Liver (tissue), 9 donors: Measurements from ENCODE around the gene NKX6-1. TPM values are rescaled to one million over a fixed set of nuclear protein-coding genes. Genes with fewer than 3 reads are reported as not detected.

Experiments used
- DNase-seq: peaks from one replicate; pipeline ENCODE4 v3.0.0-alpha.2; 2017; ENCODE audit warnings: low spot score
- H3K27ac ChIP-seq, 2 donors: one replicate each; pipeline ENCODE4 v1.7.0; 2013; ENCODE audit warnings: inconsistent platforms in 2 of 2, low read length in 2 of 2, control low read depth in 1 of 2, low read depth in 1 of 2, mild to moderate bottlenecking in 1 of 2
- H3K27me3 ChIP-seq, 4 donors: one replicate each; pipeline versions ENCODE4 v1.6.1 to v1.7.0; 2013; ENCODE audit warnings: low read length in 3 of 4, inconsistent platforms in 1 of 4, mild to moderate bottlenecking in 1 of 4, moderate library complexity in 1 of 4; ENCODE audit not compliant: control insufficient read depth in 4 of 4, insufficient read depth in 4 of 4
- H3K36me3 ChIP-seq, 4 donors: one replicate each; pipeline versions ENCODE4 v1.6.1 to v1.7.0; 2013; ENCODE audit warnings: low read length in 3 of 4, mild to moderate bottlenecking in 3 of 4, low read depth in 1 of 4, moderate library complexity in 1 of 4; ENCODE audit not compliant: control insufficient read depth in 4 of 4, insufficient read depth in 3 of 4
- H3K4me1 ChIP-seq, 4 donors: one replicate each; pipeline versions ENCODE4 v1.6.1 to v1.7.0; 2013; ENCODE audit warnings: low read length in 3 of 4, mild to moderate bottlenecking in 3 of 4, moderate library complexity in 1 of 4; ENCODE audit not compliant: control insufficient read depth in 4 of 4, insufficient read depth in 4 of 4
- H3K4me3 ChIP-seq, 3 donors: one replicate each; pipeline versions ENCODE4 v1.6.1 to v1.7.0; 2013; ENCODE audit warnings: low read length in 3 of 3, control low read depth in 1 of 3, low read depth in 1 of 3, mild to moderate bottlenecking in 1 of 3
- H3K9ac ChIP-seq, 2 donors: one replicate each; pipeline ENCODE4 v1.7.0; 2013; ENCODE audit warnings: low read length in 2 of 2, mild to moderate bottlenecking in 2 of 2, moderate library complexity in 2 of 2, control low read depth in 1 of 2, low read depth in 1 of 2
- H3K9me3 ChIP-seq, 4 donors: one replicate each; pipeline versions ENCODE4 v1.6.1 to v1.7.0; 2013; ENCODE audit warnings: low read length in 3 of 4; ENCODE audit not compliant: control insufficient read depth in 4 of 4
- EGR1 ChIP-seq, 2 donors: IDR thresholded peaks; 2 replicates each; pipeline ENCODE4 v1.6.1; 2016 to 2018; ENCODE audit warnings: antibody characterized with exemption in 2 of 2, low read depth in 2 of 2
- GABPA ChIP-seq, 2 donors: IDR thresholded peaks in 1 of 2; conservative IDR thresholded peaks in 1 of 2; 2 replicates each; pipeline ENCODE4 v1.6.1; 2016; ENCODE audit warnings: antibody characterized with exemption in 2 of 2, mild to moderate bottlenecking in 1 of 2, moderate library complexity in 1 of 2
- HNF4A ChIP-seq, 2 donors: conservative IDR thresholded peaks; 2 replicates each; pipeline ENCODE4 v1.6.1; 2016; ENCODE audit warnings: antibody characterized with exemption in 2 of 2, mild to moderate bottlenecking in 2 of 2
- HNF4G ChIP-seq: IDR thresholded peaks from 2 replicates; pipeline ENCODE4 v1.6.1; 2016; ENCODE audit warnings: antibody characterized with exemption
- JUND ChIP-seq, 2 donors: IDR thresholded peaks; 2 replicates each; pipeline ENCODE4 v1.6.1; 2016; ENCODE audit warnings: antibody characterized with exemption in 2 of 2
- NR2F2 ChIP-seq: IDR thresholded peaks from 2 replicates; pipeline ENCODE4 v1.6.1; 2016; ENCODE audit warnings: antibody characterized with exemption
- RAD21 ChIP-seq, 2 donors: IDR thresholded peaks; 2 replicates each; pipeline ENCODE4 v1.6.1; 2016; ENCODE audit warnings: antibody characterized with exemption in 2 of 2, mild to moderate bottlenecking in 2 of 2
- RXRA ChIP-seq, 2 donors: IDR thresholded peaks; 2 replicates each; pipeline ENCODE4 v1.6.1; 2017 to 2018; ENCODE audit warnings: antibody characterized with exemption in 2 of 2, mild to moderate bottlenecking in 1 of 2
- SP1 ChIP-seq: IDR thresholded peaks from 2 replicates; pipeline ENCODE4 v1.6.1; 2018; ENCODE audit warnings: antibody characterized with exemption, mild to moderate bottlenecking
- TAF1 ChIP-seq: conservative IDR thresholded peaks from 2 replicates; pipeline ENCODE4 v1.6.1; 2016; ENCODE audit warnings: antibody characterized with exemption, mild to moderate bottlenecking
- YY1 ChIP-seq: IDR thresholded peaks from 2 replicates; pipeline ENCODE4 v1.6.1; 2016; ENCODE audit warnings: antibody characterized with exemption, mild to moderate bottlenecking
- WGBS: extraction: QIAGEN DNeasy Blood & Tissue Kit; methylation state at CpG from one replicate; pipeline ENCODE4 v1.1.7; 2013; 5-methylcytosine and 5-hydroxymethylcytosine counted together
- polyA plus RNA-seq, 2 donors: library from polyadenylated mRNA; stranded (reverse) in 1 of 2; unstranded in 1 of 2; fragments of 200-250 nt in 1 of 2; fragments of >200 nt in 1 of 2; fragmentation: Nextera tagmentation in 1 of 2; extraction: Ambion mirVana in 1 of 2; gene quantifications; one replicate each; pipeline versions ENCODE4 v1.2.1 to v1.2.3, GENCODE V29; 2013 to 2015
- total RNA-seq, 2 donors: library from RNA; depleted of rRNA; stranded (reverse); fragments of >200 nt; gene quantifications; one replicate each; pipeline ENCODE4 v1.2.3, GENCODE V29; 2014
- TF ChIP-seq, protein P1 (sequence below): fragments of 150-350 bp; IDR thresholded peaks from 2 replicates; pipeline ENCODE4 v1.5.1; 2017; ENCODE audit warnings: improper control_type of control experiment, low read depth, low read length; ENCODE audit not compliant: missing input control
- TF ChIP-seq, protein P2 (sequence below): IDR thresholded peaks from 2 replicates; pipeline ENCODE4 v1.6.1; 2016; ENCODE audit warnings: antibody characterized with exemption
- TF ChIP-seq, protein P3 (sequence below): IDR thresholded peaks from 2 replicates; pipeline ENCODE4 v1.6.1; 2016; ENCODE audit warnings: antibody characterized with exemption
- TF ChIP-seq, protein P4 (sequence below): IDR thresholded peaks from 2 replicates; pipeline ENCODE4 v1.6.1; 2016; ENCODE audit warnings: antibody characterized with exemption
- donor health status: healthy.
- donor health status: healthy.
- donor health status: healthy.
- donor health status: healthy.
- donor health status: healthy.

Gene NKX6-1
- total and polyA plus RNA-seq, 4 donors: 0.05 TPM; not detected in 3

DNA sequence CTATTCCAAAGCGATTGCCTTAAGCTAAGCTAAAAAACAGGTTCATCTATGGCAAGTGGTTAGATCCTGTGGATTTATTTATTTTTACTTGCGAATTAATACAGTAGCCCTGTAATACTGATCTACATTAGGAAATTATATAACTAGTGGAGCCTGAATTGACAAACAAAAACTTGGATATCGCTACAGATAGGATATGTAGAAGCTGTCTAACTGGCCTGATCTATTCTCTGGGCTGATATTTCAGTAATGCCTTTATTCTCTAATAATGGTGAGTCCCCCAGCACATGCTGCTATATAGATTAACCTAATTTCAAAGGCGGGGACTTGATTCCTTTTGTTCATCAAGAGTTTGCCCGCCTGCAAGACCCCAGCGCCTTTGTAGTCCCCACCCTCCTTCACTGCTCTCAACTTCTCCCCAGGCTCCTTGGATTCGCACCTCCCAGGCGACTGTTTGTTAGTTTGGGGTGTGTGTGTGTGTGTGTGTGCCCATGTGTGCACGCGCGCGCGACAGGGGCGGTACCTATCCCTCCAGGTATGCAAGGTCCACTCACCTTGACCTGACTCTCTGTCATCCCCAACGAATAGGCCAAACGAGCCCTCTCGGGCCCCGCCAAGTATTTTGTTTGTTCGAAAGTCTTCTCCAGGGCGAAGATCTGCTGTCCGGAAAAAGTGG lies 3.8 kb downstream of the NKX6-1 start:
- Histone ChIP-seq H3K27ac (no peak overlapping the region), H3K36me3 (no peaks in the 10 kb centered on the region), H3K4me1 (peaks cover 14 to 34% (median 24%) of the 10 kb centered on the region in 4 donors), H3K9me3 (no peaks in the 10 kb centered on the region), H3K27me3 (peaks cover 9 to 49% (median 26%) of the 10 kb centered on the region in 4 donors), H3K4me3 (no peak overlapping the region), H3K9ac (no peak overlapping the region)
- TF ChIP-seq HNF4G: no peak
- TF ChIP-seq, protein P1, sequence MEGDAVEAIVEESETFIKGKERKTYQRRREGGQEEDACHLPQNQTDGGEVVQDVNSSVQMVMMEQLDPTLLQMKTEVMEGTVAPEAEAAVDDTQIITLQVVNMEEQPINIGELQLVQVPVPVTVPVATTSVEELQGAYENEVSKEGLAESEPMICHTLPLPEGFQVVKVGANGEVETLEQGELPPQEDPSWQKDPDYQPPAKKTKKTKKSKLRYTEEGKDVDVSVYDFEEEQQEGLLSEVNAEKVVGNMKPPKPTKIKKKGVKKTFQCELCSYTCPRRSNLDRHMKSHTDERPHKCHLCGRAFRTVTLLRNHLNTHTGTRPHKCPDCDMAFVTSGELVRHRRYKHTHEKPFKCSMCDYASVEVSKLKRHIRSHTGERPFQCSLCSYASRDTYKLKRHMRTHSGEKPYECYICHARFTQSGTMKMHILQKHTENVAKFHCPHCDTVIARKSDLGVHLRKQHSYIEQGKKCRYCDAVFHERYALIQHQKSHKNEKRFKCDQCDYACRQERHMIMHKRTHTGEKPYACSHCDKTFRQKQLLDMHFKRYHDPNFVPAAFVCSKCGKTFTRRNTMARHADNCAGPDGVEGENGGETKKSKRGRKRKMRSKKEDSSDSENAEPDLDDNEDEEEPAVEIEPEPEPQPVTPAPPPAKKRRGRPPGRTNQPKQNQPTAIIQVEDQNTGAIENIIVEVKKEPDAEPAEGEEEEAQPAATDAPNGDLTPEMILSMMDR: no peak
- 12% methylated on average over 21 of the region's 21 CpGs for WGBS
- DNase-seq: no peak

DNA sequence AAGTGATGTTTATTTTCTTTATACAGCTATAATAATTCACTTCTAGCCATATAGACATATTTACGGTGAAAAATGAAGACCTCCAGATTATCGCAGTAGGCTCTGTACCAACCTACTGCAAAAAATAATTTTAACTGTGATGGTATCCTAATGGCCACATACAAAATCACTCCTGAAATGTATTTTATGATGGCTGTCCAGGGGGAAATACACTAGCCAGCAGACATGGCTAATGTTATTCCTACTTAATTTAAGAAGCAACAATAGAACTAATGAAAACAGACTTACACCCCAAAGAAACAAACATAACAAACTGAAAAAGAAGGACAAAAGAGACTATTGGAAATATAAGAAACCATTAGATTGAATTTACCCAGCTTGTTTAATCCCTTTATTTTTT lies 4.6 kb downstream of the NKX6-1 start:
- H3K9me3 ChIP-seq: no peaks in the 10 kb centered on the region
- no peak overlapping the region for H3K9ac ChIP-seq
- 45% methylated on average over 2 of the region's 2 CpGs for WGBS
- no peak overlapping the region for H3K27ac ChIP-seq
- DNase-seq: no peak
- peaks cover 12 to 29% (median 24%) of the 10 kb centered on the region in 4 donors for H3K4me1 ChIP-seq
- TF ChIP-seq GABPA (IDR thresholded peaks at IDR 0.05 in 1 of 2, conservative IDR thresholded peaks at IDR 0.05 in 1 of 2) (no peak), HNF4G (no peak), JUND (IDR thresholded peaks at IDR 0.05) (no peak), EGR1 (IDR thresholded peaks at IDR 0.05; ENCODE audit: low read depth in 2 of 2) (no peak), RXRA (IDR thresholded peaks at IDR 0.05) (no peak), NR2F2 (no peak), TAF1 (no peak), SP1 (no peak), HNF4A (conservative IDR thresholded peaks at IDR 0.05) (no peak), RAD21 (IDR thresholded peaks at IDR 0.05) (no peak), YY1 (no peak)
- TF ChIP-seq, protein P2, sequence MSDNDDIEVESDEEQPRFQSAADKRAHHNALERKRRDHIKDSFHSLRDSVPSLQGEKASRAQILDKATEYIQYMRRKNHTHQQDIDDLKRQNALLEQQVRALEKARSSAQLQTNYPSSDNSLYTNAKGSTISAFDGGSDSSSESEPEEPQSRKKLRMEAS: no peak
- TF ChIP-seq, protein P3, sequence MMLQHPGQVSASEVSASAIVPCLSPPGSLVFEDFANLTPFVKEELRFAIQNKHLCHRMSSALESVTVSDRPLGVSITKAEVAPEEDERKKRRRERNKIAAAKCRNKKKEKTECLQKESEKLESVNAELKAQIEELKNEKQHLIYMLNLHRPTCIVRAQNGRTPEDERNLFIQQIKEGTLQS: no peak
- TF ChIP-seq, protein P1: no peak
- TF ChIP-seq, protein P4, sequence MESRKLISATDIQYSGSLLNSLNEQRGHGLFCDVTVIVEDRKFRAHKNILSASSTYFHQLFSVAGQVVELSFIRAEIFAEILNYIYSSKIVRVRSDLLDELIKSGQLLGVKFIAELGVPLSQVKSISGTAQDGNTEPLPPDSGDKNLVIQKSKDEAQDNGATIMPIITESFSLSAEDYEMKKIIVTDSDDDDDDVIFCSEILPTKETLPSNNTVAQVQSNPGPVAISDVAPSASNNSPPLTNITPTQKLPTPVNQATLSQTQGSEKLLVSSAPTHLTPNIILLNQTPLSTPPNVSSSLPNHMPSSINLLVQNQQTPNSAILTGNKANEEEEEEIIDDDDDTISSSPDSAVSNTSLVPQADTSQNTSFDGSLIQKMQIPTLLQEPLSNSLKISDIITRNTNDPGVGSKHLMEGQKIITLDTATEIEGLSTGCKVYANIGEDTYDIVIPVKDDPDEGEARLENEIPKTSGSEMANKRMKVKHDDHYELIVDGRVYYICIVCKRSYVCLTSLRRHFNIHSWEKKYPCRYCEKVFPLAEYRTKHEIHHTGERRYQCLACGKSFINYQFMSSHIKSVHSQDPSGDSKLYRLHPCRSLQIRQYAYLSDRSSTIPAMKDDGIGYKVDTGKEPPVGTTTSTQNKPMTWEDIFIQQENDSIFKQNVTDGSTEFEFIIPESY: no peak
- peaks cover 8 to 44% (median 26%) of the 10 kb centered on the region in 4 donors for H3K27me3 ChIP-seq
- H3K36me3 ChIP-seq: no peaks in the 10 kb centered on the region
- no peak overlapping the region for H3K4me3 ChIP-seq
